ENCODE results near the gene TLR8. TPM values are rescaled to one million over a fixed set of nuclear protein-coding genes. Genes with fewer than 3 reads are reported as not detected.

Gene TLR8
- total RNA-seq, 2 donors from 2014 or later, result not detected

DNA sequence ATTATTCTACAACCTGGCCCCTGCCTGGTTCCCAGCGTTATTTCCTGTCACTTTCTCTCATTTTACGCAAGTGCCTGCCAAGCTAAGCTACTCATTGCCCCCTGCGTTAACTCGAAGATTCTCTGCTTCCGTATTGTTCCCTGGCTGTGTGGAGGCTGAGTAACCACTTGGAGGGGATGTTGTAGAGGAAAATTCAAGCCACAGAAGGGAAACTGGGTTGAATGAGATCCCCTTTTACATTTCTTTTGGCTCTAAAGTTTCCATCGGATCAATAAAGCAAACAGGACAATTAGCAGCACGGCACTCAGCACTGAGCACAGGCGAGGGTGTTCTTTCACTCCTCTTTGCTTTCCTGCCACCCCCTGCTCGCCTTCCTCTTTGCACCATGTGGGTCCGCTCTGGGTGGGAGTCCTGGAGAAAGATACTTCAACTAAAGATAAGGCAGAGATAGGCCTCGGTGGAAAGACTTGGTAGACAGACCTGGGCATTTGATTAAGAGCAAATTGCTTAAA is 64.3 kb downstream of the TLR8 start:
- no peak overlapping the region for H3K27ac ChIP-seq (ENCODE audit: low read depth, low read length)
- peaks cover 75% of the 10 kb centered on the region for H3K9me3 Mint-ChIP-seq
- no peak overlapping the region for H3K4me3 Mint-ChIP-seq
- peaks cover 15% of the 10 kb centered on the region for H3K4me1 Mint-ChIP-seq
- H3K27ac Mint-ChIP-seq, result peak overlapping the region; percentile 49
- TF ChIP-seq, protein P1, sequence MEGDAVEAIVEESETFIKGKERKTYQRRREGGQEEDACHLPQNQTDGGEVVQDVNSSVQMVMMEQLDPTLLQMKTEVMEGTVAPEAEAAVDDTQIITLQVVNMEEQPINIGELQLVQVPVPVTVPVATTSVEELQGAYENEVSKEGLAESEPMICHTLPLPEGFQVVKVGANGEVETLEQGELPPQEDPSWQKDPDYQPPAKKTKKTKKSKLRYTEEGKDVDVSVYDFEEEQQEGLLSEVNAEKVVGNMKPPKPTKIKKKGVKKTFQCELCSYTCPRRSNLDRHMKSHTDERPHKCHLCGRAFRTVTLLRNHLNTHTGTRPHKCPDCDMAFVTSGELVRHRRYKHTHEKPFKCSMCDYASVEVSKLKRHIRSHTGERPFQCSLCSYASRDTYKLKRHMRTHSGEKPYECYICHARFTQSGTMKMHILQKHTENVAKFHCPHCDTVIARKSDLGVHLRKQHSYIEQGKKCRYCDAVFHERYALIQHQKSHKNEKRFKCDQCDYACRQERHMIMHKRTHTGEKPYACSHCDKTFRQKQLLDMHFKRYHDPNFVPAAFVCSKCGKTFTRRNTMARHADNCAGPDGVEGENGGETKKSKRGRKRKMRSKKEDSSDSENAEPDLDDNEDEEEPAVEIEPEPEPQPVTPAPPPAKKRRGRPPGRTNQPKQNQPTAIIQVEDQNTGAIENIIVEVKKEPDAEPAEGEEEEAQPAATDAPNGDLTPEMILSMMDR (conservative IDR thresholded peaks at IDR 0.05), result peak; percentile 66
- H3K36me3 Mint-ChIP-seq (ENCODE audit: low read depth), result peaks cover 9% of the 10 kb centered on the region
- peak; percentile 80 for DNase-seq
- no peaks in the 10 kb centered on the region for H3K9me3 ChIP-seq (ENCODE audit: control insufficient read depth, low read length)
- H3K27me3 Mint-ChIP-seq (ENCODE audit: insufficient read depth), result no peaks in the 10 kb centered on the region
- peaks cover 3% of the 10 kb centered on the region for H3K36me3 ChIP-seq (ENCODE audit: control insufficient read depth, insufficient read depth, low read length)
- H3K4me3 ChIP-seq (ENCODE audit: low read length), result no peak overlapping the region
- H3K9ac ChIP-seq (ENCODE audit: extremely low read depth, low read length, poor library complexity, severe bottlenecking), result no peak overlapping the region
- no peaks in the 10 kb centered on the region for H3K4me1 ChIP-seq (ENCODE audit: control insufficient read depth, insufficient read depth, low read length)
- no peaks in the 10 kb centered on the region for H3K27me3 ChIP-seq (ENCODE audit: control insufficient read depth, insufficient read depth, low read length, poor library complexity, severe bottlenecking)
- 30 to 38% methylated on average over 2 to 11 of the region's 11 CpGs for WGBS, 2 experiments (ENCODE audit: insufficient coverage in 1 of 2, insufficient read length in 1 of 2)

DNA sequence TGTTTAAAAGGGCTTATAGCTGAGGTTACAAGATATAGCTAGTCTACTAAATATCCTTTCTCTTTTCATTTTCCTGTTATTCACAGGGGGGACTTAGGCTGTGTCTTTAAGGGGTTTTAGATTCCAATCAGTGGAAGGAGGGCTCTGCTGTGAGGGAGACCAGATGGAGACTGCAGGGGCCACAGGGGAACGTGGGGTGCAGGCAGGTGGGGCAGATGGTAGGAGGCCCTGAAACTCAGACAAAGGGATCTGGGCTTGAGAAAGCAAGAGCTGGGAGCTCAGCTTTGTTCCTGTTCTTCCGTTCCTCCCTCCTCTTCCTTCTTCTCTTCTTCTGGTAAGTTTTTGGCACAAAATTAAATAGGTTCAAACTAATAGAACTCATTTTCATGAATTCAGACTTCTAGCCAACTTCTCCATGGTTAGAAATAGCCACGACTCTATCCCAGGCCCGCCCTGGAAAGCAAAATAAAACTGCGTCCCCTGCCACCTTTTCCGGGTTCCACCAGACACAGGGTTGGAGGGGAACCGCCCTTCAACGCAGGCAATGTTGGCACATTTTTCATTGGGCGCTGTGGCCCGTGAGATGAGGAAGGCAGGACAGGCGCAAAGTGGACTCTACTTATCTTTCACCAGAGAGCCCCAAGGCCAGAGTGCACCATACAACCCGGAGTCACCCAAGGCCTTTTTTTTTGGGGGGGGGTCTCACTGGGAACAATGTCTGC is 65.0 kb downstream of the TLR8 start:
- peaks cover 15% of the 10 kb centered on the region for H3K4me1 Mint-ChIP-seq
- H3K27ac ChIP-seq (ENCODE audit: low read depth, low read length), result no peak overlapping the region
- H3K4me3 Mint-ChIP-seq, result no peak overlapping the region
- peaks cover 13% of the 10 kb centered on the region for H3K36me3 Mint-ChIP-seq (ENCODE audit: low read depth)
- peak overlapping the region; percentile 49 for H3K27ac Mint-ChIP-seq
- TF ChIP-seq, protein P1 (conservative IDR thresholded peaks at IDR 0.05), result no peak
- no peaks in the 10 kb centered on the region for H3K27me3 Mint-ChIP-seq (ENCODE audit: insufficient read depth)
- H3K9me3 ChIP-seq (ENCODE audit: control insufficient read depth, low read length), result no peaks in the 10 kb centered on the region
- H3K36me3 ChIP-seq (ENCODE audit: control insufficient read depth, insufficient read depth, low read length), result peaks cover 6% of the 10 kb centered on the region
- WGBS, 2 experiments (ENCODE audit: insufficient coverage in 1 of 2, insufficient read length in 1 of 2), result 88 to 100% methylated on average over 2 to 12 of the region's 12 CpGs
- H3K4me1 ChIP-seq (ENCODE audit: control insufficient read depth, insufficient read depth, low read length), result no peaks in the 10 kb centered on the region
- DNase-seq, result no peak
- no peak overlapping the region for H3K9ac ChIP-seq (ENCODE audit: extremely low read depth, low read length, poor library complexity, severe bottlenecking)
- H3K27me3 ChIP-seq (ENCODE audit: control insufficient read depth, insufficient read depth, low read length, poor library complexity, severe bottlenecking), result no peaks in the 10 kb centered on the region
- peaks cover 75% of the 10 kb centered on the region for H3K9me3 Mint-ChIP-seq
- no peak overlapping the region for H3K4me3 ChIP-seq (ENCODE audit: low read length)

DNA sequence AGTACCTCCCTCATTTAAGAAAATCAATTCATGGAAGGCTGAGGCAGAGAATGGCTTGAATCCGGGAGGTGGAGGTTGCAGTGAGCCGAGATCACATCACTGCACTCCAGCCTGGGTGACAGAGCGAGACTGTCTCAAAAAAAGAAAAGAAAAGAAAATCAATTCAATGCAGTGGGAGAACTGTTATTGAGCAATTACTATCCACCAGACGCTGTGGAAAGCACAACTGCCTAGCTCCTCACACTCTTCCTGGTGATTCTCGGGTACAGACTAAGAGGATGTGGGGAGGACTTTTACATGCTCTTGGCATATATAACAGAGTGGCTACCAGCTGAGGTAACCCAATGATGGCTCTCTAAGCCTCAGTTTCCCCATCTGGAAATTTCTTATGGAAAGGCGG is 65.8 kb downstream of the TLR8 start:
- Histone ChIP-seq H3K9ac (ENCODE audit: extremely low read depth, low read length, poor library complexity, severe bottlenecking) (no peak overlapping the region), H3K27me3 (ENCODE audit: control insufficient read depth, insufficient read depth, low read length, poor library complexity, severe bottlenecking) (no peaks in the 10 kb centered on the region), H3K4me3 (ENCODE audit: low read length) (no peak overlapping the region), H3K4me1 (ENCODE audit: control insufficient read depth, insufficient read depth, low read length) (no peaks in the 10 kb centered on the region), H3K9me3 (ENCODE audit: control insufficient read depth, low read length) (no peaks in the 10 kb centered on the region), H3K27ac (ENCODE audit: low read depth, low read length) (no peak overlapping the region), H3K36me3 (ENCODE audit: control insufficient read depth, insufficient read depth, low read length) (peaks cover 9% of the 10 kb centered on the region)
- Mint-ChIP-seq H3K4me1 (peaks cover 15% of the 10 kb centered on the region), H3K4me3 (no peak overlapping the region), H3K9me3 (peaks cover 76% of the 10 kb centered on the region), H3K27me3 (ENCODE audit: insufficient read depth) (no peaks in the 10 kb centered on the region), H3K36me3 (ENCODE audit: low read depth) (peaks cover 21% of the 10 kb centered on the region), H3K27ac (no peak overlapping the region)
- WGBS, 2 experiments (ENCODE audit: insufficient coverage in 1 of 2, insufficient read length in 1 of 2), result 95 to 100% methylated on average over 3 to 5 of the region's 6 CpGs
- TF ChIP-seq, protein P1 (conservative IDR thresholded peaks at IDR 0.05), result no peak
- DNase-seq, result no peak

Other genes starting within 250 kb of the TLR8 start
- 10 to 100 TPM; 12.4 to 17.2 TPM for gene PRPS2, start 115.2 kb upstream of the TLR8 start, total RNA-seq
- gene TLR7, start 39.5 kb upstream of the TLR8 start, total RNA-seq, result not detected
- gene TMSB4X, start 68.5 kb downstream of the TLR8 start, total RNA-seq, result 1,000 to 10,000 TPM; 1,539 to 2,456 TPM
- gene FAM9C, start 138.0 kb downstream of the TLR8 start, total RNA-seq, result not detected